GM19397 (cell line): ENCODE data around the gene TOMM34.

ENCODE experiments used
- ATAC-seq: cut with Tn5 transposase; IDR thresholded peaks from one replicate; pipeline ENCODE4 v1.9.1; 2021; ENCODE audit warnings: mild to moderate bottlenecking, moderate library complexity; ENCODE audit not compliant: unreplicated experiment

The TOMM34 gene

DNA sequence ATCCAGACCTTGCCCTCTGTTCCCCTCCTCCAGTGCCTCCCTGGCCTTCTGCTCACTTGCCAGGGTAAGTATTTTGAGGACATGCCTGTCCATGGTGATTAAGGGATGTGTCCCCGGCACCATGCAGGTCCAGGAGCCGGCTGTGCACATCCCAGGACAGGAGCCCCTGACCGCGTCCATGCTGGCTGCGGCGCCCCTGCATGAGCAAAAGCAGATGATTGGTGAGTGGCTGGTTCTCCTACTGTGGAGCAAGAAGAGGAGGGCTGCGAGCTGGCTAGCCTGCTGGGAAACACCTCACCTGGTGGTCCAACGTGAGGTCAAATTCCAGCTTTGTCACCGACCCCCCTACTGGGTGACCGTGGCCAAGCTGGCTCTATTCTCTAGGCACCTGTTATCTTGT is 23.7 kb downstream of the TOMM34 start:
- ATAC-seq, result no peak

GRCh38 chr20:44932916-44933315 is 27.3 kb downstream of the TOMM34 start:
- no peak for ATAC-seq

DNA sequence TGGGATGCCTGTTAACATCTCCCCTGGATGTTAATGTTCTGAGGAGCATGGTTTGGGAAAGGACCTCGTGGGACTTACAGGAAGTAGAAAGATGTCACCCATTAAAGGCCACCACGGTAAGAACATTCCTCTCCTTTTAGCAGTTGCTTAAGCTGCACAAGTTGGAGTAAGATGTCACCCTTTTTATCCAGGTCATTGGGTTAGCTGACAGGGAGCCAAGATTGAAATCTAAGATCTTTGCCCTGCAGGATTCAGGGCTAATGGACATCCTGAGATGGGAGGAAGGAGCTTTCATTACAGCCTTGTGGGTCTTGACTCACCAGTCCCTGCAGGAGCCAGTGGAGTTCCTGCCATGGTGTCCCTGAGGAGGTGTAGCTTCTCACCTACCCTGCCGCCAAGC is 28.3 kb downstream of the TOMM34 start:
- ATAC-seq, result no peak

- ATAC-seq, result no peak
Observed at GRCh38 chr20:44930517-44931168, 29.6 kb downstream of the TOMM34 start.

DNA sequence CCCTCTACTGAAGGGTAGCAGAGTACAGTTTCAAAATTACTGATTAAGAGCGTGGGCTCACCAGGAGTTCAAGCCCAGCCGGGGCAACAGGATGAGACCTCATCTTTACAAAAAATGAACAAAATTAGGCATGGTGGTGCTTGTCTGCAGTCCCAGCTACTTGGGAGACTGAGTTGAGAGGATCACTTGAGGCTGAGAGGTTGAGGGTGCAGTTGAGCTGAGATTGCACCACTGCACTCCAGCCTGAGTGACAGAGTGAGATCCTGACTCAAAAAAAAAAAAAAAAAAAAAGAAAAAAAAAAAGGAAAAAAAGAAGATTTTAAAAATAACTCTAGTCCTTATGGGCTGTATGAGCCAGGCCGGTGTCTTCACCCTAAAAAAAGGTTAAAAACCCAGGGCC is 31.6 kb downstream of the TOMM34 start:
- ATAC-seq, result no peak

GRCh38 chr20:44924541-44924940 is 35.7 kb downstream of the TOMM34 start:
- no peak for ATAC-seq

DNA sequence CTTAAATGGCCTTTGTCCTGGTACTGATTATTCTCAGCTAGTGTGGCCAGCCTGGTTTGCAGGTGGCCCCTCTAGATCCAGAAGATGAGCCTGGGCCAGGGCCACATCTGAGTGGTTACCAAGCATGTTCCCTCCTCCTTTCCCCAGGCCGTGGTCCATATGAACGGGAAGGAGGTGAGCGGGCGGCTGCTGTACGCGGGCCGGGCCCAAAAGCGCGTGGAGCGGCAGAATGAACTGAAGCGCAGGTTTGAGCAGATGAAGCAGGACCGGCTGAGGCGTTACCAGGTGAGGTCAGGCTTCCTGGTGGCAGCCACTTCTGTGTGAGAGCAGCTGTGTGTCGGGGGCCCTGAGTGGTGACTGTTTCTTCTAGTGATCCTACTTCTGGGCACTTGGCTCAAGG is 38.8 kb downstream of the TOMM34 start:
- no peak for ATAC-seq

DNA sequence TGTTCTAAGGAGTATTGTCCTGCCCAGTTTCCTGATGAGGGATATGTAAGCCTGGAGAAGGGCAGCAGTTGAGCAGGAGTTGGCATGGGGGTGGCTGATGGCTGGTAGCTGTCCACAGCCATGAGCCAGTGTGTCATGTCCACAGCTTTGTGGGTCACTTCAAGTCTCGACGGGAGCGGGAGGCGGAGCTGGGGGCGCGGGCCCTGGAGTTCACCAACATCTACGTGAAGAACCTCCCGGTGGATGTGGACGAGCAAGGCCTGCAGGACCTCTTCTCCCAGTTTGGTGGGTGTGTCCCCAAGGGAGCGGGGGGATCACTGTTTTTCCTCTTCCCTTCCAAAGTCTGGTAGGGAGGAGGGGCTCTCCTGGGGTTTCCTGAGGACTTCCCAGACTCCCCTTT is 41.4 kb downstream of the TOMM34 start:
- no peak for ATAC-seq

DNA sequence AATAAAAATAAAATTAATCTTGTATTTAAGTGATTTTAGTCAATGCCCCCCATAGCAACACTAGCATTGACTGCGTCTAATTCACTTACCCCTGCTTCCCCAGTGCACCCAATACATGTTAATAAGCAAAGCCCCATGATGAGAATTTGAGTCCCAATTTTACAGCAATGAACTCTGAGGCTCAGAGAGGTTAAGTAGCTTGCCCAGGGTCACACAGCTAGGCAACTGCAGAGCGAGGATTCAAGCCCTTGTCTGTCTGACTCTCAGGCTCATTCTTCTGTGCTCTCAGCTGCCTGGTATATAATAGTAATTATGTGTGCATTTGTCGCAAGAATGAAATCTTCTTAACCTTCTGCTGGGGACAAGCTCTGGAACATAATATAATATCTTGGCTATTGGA is 41.9 kb downstream of the TOMM34 start:
- no peak for ATAC-seq

GRCh38 chr20:44917399-44917798 is 42.8 kb downstream of the TOMM34 start:
- no peak for ATAC-seq

DNA sequence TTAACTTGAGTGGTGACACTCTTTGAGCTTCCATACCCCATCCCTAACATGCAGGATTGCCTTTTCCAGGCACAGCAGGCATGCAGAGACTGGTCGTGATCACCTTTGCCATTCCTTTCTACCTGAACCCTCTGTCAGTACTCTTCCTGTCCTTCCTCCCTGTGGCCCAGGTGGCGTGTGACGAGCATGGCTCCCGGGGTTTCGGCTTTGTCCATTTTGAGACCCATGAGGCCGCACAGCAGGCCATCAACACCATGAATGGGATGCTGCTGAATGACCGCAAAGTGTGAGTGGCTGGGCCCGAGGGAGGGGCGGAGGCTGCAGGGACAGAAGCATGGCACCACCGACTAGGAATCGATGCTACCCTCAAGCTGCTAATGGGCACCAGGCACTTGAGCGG is 43.6 kb downstream of the TOMM34 start:
- ATAC-seq, result no peak

DNA sequence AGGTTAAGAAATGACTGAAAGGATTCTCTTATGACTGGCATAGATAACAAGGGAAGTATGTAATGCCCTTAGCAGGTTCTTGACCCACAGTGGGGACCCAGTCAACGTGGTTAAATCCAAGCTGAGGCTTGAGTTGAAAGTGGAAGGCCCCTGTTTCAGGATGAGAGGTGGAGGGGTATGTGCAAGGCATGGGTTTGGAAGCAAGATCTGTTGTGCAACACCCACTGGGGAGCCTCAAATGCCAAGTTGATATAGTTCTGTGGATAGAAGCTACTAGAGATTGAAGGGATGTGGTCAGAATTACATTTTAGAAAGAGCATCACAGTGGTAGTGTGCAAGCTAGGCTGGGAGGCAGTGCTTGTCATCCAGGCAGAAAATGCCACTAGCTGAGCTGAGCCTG is 45.3 kb downstream of the TOMM34 start:
- ATAC-seq, result no peak

DNA sequence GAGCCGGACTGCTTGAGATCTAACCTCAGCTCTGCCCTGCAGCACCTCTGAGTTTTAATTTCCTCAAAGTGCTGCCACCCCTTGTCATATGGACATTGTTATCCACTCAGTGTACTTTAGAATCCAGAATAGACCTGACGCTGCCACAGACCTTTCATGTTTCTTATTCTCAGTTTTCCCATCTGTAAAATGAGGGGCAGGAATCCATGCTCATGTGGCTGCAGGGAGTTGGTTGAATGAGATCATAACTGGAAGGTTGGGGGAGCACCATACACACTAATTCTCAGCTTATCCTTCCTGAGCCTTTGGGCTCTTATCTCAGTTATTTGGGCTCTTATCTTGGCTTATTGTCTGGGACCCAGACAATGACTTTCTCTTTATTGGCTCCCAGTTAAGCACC is 48.0 kb downstream of the TOMM34 start:
- no peak for ATAC-seq

DNA sequence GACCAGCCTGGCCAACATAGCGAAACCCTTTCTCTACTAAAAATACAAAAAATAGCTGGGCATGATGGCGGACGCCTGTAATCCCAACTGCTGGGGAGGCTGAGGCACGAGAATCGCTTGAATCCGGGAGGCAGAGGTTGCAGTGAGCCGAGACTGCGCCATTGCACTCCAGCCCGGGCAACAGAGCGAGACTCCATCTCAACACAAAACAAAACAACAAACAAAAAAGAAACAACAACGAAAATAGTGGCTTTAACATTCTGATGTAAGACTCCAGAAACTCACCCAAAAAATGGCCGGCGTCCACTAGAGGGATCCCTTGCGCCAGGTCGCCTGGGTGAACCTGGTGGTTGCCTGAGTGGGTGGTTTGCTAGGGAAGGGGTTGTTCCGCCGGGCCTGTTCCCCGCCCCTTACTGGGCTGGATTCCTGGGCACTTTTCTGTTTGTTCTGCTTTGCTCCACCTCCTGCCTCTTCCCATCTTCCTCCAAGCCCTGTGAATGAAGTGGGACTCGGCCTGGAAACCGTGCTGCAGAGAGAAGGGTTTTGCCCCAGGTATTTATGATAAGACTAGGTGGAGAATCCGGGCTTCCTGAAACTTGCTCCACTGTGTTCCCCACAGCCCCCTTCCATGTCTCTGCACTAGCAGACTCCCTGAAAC is 48.8 kb downstream of the TOMM34 start:
- no peak for ATAC-seq

GRCh38 chr20:44910690-44911262 is 49.4 kb downstream of the TOMM34 start:
- ATAC-seq, result no peak

DNA sequence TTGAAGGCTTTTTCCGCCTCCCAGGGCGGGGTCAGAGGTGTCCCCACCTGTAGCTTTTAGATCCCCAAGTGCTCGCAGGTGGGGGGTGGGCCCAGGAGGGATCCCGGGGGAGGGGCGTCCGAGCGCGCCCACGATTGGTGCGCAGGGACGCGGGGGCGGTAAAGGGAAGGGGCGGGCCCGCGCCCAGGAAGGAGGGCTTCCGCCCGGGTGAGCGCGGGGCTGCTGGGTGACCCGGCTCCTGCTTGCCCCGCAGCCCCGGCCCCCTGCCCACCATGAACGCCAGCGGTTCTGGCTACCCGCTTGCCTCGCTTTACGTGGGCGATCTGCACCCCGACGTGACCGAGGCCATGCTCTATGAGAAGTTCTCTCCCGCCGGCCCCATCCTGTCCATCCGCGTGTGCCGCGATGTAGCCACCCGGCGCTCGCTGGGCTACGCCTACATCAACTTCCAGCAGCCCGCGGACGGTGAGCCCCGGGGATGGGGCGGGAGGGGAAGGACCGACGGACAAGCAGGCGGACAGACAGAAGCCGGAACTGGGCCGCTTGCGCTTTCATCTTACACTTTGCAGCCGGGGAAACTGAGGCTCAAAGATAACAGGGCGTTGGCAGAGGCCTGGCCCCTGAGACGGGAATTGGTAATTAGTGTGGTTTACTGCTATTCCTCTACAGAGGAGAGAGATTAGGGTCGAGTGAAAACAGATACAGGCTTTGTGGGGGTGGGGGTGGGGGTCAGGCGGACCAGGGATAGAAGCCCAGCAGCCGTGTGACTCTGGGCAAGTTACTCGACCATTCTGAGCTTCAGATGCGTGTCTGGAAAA is 50.1 kb downstream of the TOMM34 start, which contains the start of gene PABPC1L:
Gene PABPC1L, plus strand, starts transcription at position 189 of the 818 bp plus-strand sequence. Its CDS starts 84 bp downstream, at position 273.
- peak; percentile 90 for ATAC-seq

DNA sequence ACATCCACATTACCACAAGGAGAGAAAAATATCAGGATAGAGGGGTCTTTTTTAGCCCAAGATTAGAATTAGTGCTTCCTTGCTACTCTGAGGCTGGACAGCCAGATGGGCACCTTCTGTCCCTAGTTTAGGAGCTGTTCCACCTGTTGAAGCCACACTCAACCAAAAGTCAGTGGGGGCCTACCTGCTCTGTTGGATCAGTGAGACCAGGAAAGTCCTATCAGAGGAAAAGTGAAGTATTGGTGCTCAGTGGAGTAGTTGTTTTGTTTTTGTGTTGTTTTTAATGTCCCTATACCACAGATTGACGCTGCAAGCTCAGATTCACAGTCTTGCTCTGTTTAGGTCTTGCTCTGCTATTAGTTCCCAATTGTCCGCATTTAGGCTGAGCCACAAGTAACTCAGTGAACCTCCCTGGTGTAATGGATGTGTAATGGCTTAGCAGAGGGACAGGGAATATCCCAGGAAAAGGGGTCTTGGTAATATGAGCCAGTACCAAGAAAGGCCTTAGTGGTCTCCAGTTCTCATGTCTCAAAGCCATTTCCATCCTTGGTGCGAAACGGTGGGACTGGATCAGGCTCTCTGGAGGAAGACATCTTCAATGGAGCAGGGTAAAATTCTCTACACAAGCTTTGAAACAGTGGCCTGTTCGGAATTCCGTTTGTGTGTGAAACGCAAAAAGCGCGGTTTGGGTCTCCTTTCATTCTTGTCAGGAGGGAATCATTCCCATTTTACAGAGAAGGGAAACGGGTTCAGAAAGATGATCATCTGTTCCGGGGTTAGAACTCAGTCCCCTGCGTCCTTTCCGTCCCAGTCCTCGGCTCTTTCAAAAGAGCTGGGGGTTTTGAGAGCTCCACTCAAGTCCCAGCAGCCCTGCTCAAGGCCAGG is 51.0 kb downstream of the TOMM34 start:
- ATAC-seq, result no peak

- no peak for ATAC-seq
Observed at GRCh38 chr20:44904377-44904776, 55.8 kb downstream of the TOMM34 start.

GRCh38 chr20:44901974-44902373 is 58.2 kb downstream of the TOMM34 start:
- ATAC-seq, result no peak

DNA sequence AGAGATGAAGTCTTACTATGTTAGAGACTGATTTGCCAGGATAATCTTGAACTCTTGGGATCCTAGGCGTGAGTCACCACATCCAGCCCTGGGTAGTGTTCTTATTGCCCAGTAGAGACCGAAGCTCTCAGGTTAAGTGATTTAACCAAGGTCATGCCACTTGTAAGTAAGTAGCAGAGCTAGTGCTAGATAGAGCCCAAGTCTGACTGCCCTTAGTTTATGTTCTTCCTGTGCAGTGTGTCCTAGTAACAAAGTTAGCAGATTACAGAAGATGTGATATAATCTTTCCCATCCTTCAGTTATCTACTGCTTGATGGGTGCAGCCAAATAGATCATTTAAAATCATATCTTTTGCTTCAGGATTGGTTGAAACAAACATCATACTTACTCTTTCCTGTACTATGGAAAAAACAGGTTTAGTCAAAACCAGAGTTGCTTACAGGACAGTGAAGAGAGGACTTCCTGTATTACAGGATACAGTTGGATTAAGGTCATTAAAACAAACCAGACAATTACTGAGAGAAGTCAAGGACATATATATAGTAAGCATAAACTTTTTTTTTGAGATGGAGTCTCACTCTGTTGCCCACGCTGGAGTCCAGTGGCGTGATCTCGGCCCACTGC is 59.9 kb downstream of the TOMM34 start:
- no peak for ATAC-seq
